IPS-NIHi7 (cell line): ENCODE results near the gene ZNF326.
"Not testable (repeated sequence)": the region's sequence is repeated elsewhere in the genome, so short reads cannot be mapped to it uniquely, and the experiment has no call there.

ENCODE experiments used
- DNase-seq: peaks from one replicate; pipeline ENCODE4 v3.0.0; 2012; ENCODE audit warnings: mixed read lengths; ENCODE audit errors: extremely low spot score

ZNF326 gene

DNA sequence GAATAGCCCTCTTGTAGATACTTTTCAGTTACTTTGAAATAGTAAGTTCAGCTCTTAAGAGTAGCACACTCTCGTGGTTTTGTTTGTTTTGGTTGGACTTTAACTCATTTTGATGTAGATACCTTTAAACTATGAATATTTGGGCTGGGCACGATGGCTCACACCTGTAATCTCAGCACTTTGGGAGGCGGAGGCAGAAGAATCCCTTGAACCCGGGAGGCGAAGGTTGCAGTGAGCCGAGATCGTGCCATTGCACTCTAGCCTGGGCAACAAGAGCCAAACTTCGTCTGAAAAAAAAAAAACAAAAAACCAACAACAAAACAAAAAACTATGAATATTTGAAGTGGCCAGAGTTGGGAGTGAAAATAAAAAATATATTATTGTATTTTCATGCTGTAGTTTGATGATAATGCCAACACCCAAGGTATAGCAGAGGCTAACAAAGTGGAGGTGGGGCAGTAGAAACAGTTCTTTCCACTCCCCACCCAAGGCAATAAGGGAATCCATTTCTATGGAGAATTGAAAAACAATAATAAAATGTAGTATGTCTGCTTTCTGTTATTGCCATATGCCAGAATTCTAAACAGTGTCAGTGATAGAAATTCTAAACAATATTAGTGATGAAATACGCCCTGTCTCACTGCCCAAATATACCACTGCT, 1.7 kb downstream of the ZNF326 start:
- no peak for DNase-seq

DNA sequence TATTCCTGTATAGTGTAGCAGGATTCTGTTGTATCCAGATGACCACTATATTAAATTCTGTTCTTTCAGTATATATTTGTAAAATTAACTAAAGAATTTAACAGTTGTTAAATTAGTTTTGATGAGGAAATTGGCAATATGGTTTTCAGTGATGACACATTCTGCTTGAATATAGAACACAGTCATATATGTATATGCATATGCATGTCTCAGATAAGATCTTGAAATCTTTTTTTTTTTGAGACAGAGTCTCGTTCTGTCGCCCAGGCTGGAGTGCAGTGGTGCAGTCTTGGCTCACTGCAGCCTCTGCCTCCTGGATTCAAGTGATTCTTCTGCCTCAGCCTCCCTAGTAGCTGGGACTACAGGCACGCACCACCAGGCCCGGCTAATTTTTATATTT, 2.2 kb downstream of the ZNF326 start:
- not testable (repeated sequence) for DNase-seq

DNA sequence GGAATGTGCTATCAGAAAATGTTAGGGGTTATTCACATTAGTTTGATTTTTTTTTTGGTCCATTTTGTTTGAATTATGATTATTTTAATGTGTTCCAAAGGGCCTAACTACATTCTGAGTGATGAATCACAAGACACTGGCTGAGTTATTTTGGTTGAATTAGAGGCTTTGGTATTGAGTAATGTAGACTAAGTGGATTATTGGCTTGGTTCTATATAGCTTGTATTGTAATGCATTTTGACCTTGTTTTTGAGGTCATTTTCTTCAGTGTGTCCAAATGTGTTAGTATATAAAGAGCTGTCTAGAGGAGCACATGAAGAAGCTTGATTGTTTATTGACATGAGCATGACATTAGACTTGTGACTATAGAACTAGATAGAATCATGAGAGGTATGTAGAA, 3.4 kb downstream of the ZNF326 start:
- no peak for DNase-seq

DNA sequence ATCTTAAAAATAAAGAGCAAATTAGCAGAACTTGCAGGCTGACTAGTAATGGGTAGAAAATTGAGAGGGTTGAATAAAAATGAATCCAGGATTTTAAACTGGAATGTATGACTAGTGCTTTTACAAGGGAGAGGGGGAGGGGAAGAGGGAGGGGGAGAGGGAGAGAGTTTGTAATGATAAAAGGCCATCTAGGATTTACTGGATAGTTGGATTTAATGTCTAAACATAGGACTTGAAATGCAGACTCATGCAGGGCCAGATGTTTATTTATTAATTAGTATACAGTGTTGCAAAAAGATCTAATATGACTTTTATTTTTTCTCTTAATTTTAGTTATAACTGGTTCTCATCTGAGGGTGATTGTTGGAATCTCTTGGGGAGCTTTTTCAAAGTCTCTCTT, 4.3 kb downstream of the ZNF326 start:
- DNase-seq: no peak

DNA sequence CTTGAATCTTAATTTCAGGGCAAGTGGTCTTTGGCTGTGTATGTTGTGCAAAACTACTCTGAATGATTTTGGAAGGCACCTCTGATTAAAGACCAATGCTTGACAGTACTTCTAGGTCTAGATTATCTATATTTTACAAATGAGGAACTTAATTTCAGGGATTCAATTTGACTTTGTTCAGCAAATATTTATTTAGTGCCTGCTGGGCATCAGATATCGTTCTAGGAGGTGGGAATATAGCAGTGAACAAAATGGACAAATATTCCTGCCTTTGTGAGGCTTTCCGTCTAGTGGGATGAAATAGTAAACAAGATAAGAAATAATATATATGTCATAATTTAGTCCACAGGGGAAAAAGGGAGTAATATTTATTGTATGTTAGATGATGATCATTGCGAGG, 4.7 kb downstream of the ZNF326 start:
- no peak for DNase-seq

DNA sequence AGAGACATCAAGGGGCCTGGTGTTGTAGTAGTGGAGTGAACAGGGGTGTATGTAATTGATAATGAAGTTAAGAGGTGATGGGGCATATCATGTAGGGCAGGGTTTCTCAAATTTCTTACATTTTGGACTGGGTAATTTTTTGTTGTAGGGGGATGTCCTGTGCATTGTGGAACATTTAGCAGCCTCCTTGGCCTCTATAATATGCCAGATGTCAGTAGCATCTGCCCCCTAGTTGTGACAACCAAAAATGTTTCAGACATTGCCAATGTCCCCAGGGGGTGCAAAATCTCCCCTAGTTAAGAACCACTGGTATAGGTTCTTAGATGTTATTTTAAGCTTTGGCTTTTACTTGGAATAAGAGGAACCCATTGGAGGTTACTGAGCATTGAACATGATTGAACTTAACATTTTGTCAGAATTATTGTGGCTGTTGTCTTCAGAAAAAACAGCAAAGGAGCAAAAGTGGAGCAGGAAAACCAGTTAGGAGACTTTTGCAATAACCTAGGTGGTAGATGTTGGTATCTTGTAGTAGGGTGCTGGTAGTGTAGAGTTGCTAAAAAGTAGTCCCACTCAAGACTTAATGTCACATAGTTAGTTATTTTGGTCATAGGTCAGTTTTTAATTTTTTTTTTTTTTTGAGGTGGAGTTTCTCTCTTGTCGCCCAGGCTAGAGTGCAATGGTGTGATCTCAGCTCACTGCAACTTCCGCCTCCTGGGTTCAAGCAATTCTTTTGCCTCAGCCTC, 6.2 kb downstream of the ZNF326 start:
- no peak for DNase-seq

DNA sequence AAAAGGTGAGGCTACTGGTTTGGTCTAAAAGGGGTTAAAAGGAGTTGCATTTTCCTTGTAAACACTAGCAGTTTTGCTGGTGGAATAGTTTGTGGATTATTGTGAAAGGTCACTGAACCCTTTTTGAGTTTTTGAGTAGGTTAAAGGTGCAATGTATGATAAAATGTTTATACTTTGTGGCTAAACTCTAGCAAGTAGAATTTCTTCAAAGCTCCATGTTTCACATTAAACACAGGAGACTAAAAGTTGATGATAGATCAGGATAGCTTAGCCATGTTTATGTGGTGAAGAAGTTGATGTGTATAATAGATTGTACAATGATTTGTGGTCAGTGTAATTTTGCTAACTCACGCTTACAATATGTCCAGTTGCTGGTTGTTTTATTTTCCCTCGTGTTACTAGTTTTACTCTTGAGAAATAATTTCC, 13.1 kb downstream of the ZNF326 start:
- DNase-seq: no peak

DNA sequence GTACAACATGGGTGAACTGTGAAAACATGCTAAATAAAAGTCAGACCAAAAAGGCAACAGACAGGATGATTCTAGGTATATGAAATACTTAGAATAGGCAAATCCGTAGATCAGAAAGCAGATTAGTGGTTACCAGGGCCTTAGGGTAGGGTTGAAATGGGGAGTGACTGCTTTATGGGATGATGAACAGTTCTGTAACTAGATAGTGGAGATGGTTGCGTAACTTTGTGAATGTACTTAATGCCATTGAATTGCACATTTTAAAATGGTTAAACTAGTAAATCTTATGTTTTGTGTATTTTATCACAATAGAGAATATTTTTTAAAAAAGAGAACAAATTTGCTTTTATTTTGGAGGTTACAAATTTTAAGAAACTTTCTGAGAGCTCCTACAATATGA, 17.4 kb downstream of the ZNF326 start:
- DNase-seq: no peak

DNA sequence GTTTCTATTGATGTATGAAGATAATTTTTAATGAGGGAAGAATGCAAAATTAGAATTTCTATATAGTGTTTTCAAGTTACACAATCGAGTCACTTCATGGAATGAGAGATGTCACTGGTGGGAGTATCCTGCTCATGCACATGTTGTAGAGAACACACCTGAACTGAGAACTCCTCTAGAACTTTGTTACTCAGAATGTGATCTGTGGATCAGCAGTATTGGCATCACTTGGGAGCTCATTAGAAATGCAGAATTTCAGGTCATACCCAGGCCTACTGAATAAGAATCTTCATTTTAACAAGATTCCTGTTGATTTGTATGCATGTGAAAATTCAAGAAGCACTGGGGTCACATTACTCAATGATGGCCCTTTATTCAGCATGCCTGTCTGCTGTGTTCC, 28.8 kb downstream of the ZNF326 start:
- no peak for DNase-seq

DNA sequence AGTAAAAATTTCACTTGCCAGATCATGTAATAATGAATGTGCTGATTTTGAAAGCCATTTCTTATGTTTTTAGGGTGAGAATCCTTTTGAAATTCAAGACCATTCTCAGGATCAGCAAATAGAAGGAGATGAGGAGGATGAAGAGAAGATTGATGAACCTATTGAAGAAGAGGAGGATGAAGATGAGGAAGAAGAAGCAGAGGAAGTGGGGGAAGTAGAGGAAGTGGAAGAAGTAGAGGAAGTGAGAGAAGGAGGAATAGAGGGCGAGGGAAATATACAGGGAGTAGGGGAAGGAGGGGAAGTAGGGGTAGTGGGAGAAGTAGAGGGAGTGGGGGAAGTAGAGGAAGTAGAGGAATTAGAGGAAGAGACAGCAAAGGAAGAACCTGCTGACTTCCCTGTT, 32.4 kb downstream of the ZNF326 start:
- DNase-seq: no peak

DNA sequence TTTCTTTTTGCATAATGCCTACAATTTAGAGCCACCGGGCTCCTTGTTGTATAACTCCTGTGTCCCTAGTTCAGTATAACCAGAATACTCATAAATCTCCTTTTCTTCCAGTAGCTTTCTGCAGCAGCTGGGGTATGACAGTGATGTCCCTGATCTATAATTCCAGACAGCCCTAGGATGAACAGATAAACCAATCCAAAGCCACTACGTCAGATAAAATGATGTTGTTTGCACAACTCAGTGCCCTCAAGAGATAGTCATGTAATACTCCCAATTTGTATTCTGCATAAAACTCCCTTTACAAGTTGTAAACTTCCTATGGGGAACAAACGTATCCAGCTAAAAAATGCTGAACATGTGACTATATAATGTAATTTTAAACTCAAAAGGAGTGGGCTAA, 44.7 kb downstream of the ZNF326 start:
- DNase-seq: no peak

DNA sequence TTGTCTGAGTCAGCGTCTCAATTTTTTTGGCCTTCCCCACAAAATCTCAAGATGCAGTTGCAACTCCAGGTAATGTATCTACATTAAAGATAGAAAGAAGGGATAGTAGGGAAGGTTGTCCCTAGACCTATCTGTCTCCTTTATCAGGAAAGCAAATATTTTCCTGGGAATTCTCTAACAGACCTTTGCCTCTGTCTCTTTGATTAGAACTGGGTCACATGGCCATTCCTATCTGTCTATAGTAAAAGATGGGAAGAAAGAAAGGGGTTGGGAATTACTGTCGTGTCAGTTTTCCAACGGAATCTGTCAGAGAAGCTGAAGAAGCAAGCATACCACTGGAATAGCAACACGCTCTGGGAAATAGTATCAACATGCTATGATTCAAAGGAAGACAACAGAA, 48.7 kb downstream of the ZNF326 start:
- DNase-seq: no peak

DNA sequence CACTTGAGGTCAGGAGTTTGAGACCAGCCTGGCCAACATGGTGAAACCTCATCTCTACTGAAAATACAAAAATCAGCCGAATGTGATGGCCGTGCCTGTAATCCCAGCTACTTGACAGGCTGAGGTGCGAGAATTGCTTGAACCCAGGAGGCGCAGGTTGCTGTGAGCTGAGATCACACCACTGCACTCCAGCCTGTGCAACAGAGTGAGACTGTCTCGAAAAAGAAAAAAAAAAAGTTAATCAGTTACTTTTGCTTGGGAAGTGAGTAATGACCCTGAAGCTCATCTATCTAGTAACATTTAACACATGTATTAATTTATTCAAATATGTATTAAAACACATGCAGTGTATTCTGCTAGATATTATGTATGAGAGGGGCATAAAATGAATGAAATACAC, 49.4 kb downstream of the ZNF326 start:
- DNase-seq: no peak

DNA sequence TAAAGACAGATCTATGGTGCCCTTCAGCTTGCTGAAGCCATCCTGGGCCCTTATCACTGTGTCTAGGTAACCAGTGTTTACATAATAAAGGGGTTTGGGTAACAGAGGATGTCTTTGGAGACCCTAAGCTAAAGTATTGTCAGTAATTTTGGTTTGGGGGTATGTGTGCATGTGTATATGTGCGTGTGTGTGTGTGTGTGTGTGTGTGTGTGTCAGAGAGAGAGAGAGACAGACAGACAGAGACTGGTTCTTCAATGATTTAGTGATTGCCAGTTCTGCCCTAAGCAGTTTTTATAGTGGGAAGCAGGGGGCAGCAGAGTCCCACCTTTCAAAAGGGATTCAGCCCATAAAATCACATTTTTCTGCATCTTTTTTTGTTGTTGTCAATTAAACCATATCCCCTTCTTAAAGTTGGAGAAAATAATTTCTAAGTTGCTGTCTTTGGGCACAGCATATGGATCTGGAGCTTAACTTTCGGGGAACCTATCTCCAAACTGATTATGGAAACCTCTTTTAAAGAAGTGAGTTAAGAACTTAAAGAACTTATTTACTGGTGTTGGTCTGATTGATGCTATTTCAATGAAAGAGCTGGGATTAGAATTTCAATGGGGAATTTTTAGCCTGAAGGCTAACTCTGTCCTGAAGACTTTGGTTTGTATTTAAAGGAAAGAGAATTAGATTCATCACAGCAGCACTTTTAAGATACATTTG, 51.1 kb downstream of the ZNF326 start:
- DNase-seq: peak; percentile 55

DNA sequence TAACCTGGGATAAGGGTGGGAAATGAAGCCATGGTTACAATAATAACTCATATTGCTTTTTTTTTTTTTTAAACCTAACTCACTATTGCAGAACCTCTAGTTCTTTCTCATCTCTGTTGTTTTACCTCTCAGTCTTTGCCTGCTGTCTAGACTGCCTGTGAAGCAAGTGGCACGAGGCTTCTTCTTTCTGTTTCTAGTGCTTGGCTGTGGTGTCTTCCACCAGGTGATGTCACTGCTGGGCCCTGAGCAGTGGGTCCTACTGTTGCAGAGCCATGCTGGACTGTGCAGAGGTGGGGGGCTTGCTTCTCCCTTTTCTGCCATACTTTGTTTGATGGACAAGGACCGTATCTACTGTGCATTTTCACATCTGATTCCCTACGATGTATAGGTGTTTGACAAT, 51.7 kb downstream of the ZNF326 start:
- DNase-seq: peak; percentile 19

DNA sequence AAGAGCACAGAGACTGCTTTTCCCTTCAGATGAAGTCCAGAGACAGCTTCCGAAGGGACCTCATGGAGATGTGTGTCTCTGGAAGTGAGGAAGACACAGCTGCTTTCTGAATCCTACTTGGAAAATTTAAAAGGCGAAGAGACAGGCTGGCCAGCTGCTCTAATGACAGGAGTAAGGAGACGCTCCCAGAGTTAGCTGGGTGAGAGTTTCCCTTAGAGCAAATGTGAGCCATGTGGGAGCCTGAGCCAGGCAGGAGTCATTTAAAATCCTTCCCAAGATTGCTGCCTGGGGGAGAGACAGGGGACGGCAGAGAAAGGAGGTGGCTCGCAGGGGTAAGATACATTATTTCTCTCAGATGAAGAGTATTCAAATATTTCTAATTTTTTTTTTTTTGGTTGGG, 53.1 kb downstream of the ZNF326 start:
- DNase-seq: peak; percentile 27

DNA sequence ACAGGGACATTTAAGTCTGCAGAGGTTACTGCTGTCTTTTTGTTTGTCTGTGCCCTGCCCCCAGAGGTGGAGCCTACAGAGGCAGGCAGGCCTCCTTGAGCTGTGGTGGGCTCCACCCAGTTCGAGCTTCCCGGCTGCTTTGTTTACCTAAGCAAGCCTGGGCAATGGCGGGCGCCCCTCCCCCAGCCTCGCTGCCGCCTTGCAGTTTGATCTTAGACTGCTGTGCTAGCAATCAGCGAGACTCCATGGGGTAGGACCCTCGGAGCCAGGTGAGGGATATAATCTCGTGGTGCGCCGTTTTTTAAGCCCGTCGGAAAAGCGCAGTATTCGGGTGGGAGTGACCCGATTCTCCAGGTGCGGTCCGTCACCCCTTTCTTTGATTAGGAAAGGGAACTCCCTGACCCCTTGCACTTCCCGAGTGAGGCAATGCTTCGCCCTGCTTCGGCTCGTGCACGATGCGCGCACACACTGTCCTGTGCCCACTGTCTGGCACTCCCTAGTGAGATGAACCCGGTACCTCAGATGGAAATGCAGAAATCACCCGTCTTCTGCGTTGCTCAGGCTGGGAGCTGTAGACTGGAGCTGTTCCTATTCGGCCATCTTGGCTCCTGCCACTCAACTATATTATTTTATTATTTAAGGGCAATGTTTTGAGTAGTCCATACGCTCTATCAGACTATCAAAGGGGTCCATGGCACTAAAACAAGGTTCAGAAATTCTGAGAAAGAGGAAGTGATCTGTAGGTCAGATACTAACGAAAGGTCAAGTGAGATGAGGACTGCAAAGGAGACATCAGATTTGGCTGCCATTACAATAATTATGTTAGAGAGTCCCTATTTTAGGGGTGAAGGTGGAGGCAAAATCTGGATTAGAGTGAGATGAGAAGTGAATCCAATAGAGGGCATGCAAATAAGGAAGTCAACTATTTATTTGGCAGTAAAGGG, 68.1 kb downstream of the ZNF326 start:
- DNase-seq: not testable (repeated sequence)

DNA sequence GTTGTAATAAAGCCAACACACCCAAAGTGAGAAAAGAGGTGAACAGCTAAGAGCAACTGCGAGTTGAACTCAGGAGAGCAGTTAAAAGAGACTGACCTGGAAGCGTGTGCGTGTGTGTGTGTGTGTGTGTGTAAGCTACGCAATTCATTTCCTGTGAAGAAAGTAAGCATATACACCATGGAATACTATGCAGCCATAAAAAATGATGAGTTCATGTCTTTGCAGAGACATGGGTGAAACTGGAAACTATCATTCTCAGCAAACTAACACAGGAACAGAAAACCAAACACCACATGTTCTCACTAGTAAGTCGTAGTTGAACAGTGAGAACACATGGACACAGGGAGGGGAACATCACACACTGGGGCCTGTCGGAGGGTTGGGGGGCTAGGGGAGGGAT, 69.2 kb downstream of the ZNF326 start:
- not testable (repeated sequence) for DNase-seq

DNA sequence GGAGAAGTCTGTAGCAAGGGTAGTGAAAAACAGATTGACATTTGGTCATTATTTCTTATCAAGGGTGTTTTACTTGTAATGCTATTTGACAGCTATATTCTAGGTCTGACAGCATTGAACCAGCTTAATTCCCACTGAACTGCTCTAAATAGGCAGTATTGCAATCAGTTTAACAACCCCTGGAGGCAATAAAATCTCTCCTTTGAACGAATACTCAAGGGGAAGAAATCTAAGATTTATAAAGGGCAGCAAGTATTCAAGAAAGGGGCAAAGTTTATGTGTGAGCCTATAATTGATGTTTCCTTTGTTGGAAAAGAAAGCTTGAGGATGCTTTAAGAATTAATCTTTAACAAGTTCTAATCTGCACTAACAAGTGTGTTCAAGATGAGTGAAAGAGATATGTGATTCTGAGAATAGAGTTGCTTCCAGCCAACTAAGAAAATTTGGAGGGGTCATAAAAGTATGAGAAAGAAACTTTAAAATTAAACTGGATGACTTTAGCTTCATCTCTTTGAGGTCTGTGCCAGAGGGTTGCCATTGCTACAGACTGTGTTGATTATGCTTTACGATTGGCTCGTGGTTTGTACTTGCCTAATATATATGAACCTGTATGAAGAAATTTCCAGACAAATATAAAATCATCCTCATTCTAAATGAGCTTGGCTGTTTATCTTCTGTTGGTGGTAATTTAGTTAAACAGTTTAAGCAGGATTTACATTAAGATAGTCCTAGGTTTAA, 72.5 kb downstream of the ZNF326 start:
- DNase-seq: no peak

DNA sequence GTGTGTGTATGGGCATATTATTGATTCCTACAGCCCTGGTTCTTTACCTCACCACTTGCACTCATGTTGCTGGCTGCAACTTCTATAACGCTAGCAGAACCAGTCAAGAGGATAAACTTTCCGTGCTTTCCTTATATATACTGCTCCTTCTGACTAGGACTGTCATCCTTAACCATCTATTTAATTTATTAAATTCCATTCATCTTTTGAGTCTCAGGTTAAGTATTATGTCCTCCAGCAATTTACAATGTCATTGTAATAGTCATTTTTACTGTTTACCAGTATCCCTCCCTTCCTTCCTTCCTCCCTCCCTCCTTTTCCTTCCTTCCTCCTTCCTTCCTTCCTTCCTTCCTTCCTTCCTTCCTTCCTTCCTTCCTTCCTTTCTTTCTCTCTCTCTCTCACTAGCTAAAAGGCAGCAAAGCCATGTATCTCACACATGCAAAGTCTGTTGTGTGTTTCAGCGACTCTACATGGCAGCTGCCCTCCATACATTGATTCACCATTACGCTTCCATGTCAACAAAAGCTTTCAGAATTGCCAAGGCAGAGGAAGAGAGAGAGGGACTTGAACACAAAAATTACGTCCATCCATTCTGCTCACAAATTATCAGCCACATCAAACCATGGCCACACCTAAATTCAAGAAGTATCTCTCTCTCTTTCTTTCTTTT, 73.8 kb downstream of the ZNF326 start:
- no peak for DNase-seq

DNA sequence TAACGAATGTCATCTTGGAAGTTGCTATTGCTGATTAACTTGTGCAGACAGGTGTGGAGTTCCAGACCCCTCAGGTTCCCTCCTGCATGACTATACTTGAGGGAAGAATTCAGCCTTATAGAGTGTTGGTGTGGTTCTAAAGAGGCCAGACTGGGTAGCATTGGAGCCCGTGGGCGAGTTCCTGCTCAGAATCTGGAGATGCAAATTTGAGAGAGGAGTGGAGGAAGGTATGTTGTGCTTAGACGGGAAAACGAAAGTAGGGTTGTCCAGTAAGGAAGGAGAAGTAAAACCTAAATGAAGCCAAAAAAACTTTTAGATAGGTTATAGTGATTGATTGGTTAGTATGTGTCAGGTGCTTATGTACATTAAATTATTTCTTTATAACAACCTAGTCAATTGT, 79.2 kb downstream of the ZNF326 start:
- no peak for DNase-seq
